Adipocyte (in vitro differentiated cells): ENCODE results near the gene OR6C2.
"Not testable (repeated sequence)": the region's sequence is repeated elsewhere in the genome, so short reads cannot be mapped to it uniquely, and the experiment has no call there.

Experiments used
- DNase-seq: peaks from one replicate; pipeline ENCODE4 v3.0.0-alpha.2; 2015; ENCODE audit warnings: low read depth
- H3K27me3 ChIP-seq: replicated peaks from 2 replicates; pipeline ENCODE4 v1.7.0; 2013; ENCODE audit warnings: mild to moderate bottlenecking, low read length, moderate library complexity; ENCODE audit not compliant: control insufficient read depth, insufficient read depth
- H3K36me3 ChIP-seq: 2 replicates; pipeline ENCODE4 v1.7.0; 2013; ENCODE audit warnings: low read length, mild to moderate bottlenecking, moderate library complexity; ENCODE audit not compliant: control insufficient read depth, insufficient read depth, severe bottlenecking
- H3K4me1 ChIP-seq: 2 replicates; pipeline ENCODE4 v1.7.0; 2013; ENCODE audit warnings: mild to moderate bottlenecking, low read length, moderate library complexity; ENCODE audit not compliant: control insufficient read depth, insufficient read depth
- H3K4me3 ChIP-seq: 2 replicates; pipeline ENCODE4 v1.7.0; 2013; ENCODE audit warnings: mild to moderate bottlenecking, low read length, moderate library complexity
- H3K9ac ChIP-seq: 2 replicates; pipeline ENCODE4 v1.7.0; 2013; ENCODE audit warnings: mild to moderate bottlenecking, low read length, moderate library complexity
- H3K9me3 ChIP-seq: 2 replicates; pipeline ENCODE4 v1.7.0; 2013; ENCODE audit warnings: mild to moderate bottlenecking, low read length, moderate library complexity; ENCODE audit not compliant: control insufficient read depth

The OR6C2 gene

GRCh38 chr12:55479136-55479535, 35.3 kb downstream of the OR6C2 start:
- H3K27me3 ChIP-seq, H3K9me3 ChIP-seq, DNase-seq, H3K4me3 ChIP-seq, H3K9ac ChIP-seq, H3K36me3 ChIP-seq, H3K4me1 ChIP-seq: not testable (repeated sequence)

DNA sequence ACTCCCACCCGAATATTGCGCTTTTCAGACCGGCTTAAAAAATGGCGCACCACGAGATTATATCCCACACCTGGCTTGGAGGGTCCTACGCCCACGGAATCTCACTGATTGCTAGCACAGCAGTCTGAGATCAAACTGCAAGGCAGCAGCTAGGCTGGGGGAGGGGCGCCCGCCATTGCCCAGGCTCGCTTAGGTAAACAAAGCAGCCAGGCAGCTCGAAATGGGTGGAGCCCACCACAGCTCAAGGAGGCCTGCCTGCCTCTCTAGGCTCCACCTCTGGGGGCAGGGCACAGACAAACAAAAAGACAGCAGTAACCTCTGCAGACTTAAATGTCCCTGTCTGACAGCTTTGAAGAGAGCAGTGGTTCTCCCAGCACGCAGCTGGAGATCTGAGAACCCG, 40.4 kb downstream of the OR6C2 start:
- H3K9me3 ChIP-seq, H3K36me3 ChIP-seq, DNase-seq, H3K27me3 ChIP-seq, H3K4me1 ChIP-seq, H3K9ac ChIP-seq, H3K4me3 ChIP-seq: not testable (repeated sequence)

GRCh38 chr12:55492078-55492477, 48.2 kb downstream of the OR6C2 start, which contains the start of gene OR6C68:
Gene OR6C68 (plus strand): TSS chr12:55492378. CDS start chr12:55492378, 0 bp downstream.
- H3K27me3 ChIP-seq = no peaks in the 10 kb centered on the region
- H3K36me3 ChIP-seq = no peaks in the 10 kb centered on the region
- no peak within 1 kb of the TSS for H3K4me3 ChIP-seq
- DNase-seq = no peak
- no peak within 1 kb of the TSS for H3K9ac ChIP-seq
- H3K9me3 ChIP-seq = no peaks in the 10 kb centered on the region
- H3K4me1 ChIP-seq = no peaks in the 10 kb centered on the region

- DNase-seq = no peak
- Histone ChIP-seq H3K9ac (no peak overlapping the region), H3K4me1 (no peaks in the 10 kb centered on the region), H3K9me3 (no peaks in the 10 kb centered on the region), H3K4me3 (no peak overlapping the region), H3K27me3 (no peaks in the 10 kb centered on the region), H3K36me3 (no peaks in the 10 kb centered on the region)
Measured at GRCh38 chr12:55495490-55495889, 51.6 kb downstream of the OR6C2 start.

GRCh38 chr12:55499231-55499630, 55.4 kb downstream of the OR6C2 start:
- Histone ChIP-seq H3K9ac (no peak overlapping the region), H3K4me1 (no peaks in the 10 kb centered on the region), H3K4me3 (no peak overlapping the region), H3K36me3 (no peaks in the 10 kb centered on the region), H3K27me3 (no peaks in the 10 kb centered on the region), H3K9me3 (no peaks in the 10 kb centered on the region)
- DNase-seq = no peak

DNA sequence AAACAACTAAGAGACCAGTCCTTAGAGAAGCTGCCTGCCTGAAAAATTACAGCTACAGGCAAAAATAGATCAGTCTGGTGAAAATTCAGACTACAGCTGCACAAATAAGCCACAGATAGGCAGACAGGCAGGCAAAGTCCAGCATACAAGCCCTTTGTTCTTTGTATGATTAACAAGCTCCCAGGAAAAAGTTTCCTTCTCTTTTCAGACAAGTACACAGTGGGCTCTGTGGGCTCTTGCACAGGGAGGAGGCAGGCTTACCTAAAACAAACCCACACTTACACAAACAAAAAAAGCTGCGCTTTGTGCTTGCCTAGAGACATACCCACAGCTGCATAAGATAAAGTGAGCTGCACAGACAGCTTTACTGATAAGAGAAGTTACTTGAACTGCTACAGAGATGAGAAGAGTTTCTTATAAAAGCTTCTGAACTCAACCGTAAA, 56.0 kb downstream of the OR6C2 start:
- Histone ChIP-seq H3K4me1 (no peaks in the 10 kb centered on the region), H3K9ac (no peak overlapping the region), H3K9me3 (no peaks in the 10 kb centered on the region), H3K4me3 (no peak overlapping the region), H3K27me3 (no peaks in the 10 kb centered on the region), H3K36me3 (no peaks in the 10 kb centered on the region)
- no peak for DNase-seq

- Histone ChIP-seq H3K4me1 (no peaks in the 10 kb centered on the region), H3K9me3 (no peaks in the 10 kb centered on the region), H3K4me3 (no peak overlapping the region), H3K27me3 (no peaks in the 10 kb centered on the region), H3K9ac (no peak overlapping the region), H3K36me3 (no peaks in the 10 kb centered on the region)
- DNase-seq = no peak
Measured at GRCh38 chr12:55501601-55502000, 57.7 kb downstream of the OR6C2 start.
